GM13976 (cell line): Measurements from ENCODE around the gene BGN.

ENCODE experiments used
- DNase-seq: peaks from one replicate; pipeline ENCODE4 v3.0.0; 2012; ENCODE audit warnings: low spot score
- in situ Hi-C: fragments of 300-500 bp; cut with MboI; formaldehyde crosslinking; loops from one replicate; pipeline ENCODE4 v1.12.0; 2022; ENCODE audit warnings: low sequenced_read_pairs, mixed read lengths, inconsistent platforms; ENCODE audit not compliant: unreplicated experiment
- TF ChIP-seq, protein P1 (sequence below): IDR thresholded peaks from 2 replicates; pipeline ENCODE4 v1.5.1; 2012; ENCODE audit warnings: borderline replicate concordance, mild to moderate bottlenecking; ENCODE audit not compliant: insufficient read depth; ENCODE audit errors: extremely low read depth, missing control alignments, control extremely low read depth

Gene BGN

DNA sequence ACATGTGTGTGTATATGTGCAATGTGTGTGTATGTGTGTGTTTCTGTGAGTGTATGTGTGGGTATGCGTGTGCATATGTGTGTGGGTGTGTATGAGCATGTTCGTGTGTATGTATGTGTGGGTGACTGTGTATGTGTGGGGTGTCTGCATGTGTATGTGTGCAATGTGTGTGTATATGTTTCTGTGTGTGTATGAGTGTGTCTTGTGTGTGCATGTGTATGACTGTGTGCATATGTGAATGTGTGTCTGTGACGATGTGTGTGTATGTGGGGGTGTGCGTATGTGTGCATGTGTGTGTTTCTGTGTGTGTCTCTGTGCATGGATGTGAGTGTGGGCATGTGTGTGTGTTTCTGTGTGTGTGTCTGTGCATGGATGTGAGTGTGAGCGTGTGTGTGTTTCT is 18.5 kb downstream of the BGN start:
- TF ChIP-seq, protein P1, sequence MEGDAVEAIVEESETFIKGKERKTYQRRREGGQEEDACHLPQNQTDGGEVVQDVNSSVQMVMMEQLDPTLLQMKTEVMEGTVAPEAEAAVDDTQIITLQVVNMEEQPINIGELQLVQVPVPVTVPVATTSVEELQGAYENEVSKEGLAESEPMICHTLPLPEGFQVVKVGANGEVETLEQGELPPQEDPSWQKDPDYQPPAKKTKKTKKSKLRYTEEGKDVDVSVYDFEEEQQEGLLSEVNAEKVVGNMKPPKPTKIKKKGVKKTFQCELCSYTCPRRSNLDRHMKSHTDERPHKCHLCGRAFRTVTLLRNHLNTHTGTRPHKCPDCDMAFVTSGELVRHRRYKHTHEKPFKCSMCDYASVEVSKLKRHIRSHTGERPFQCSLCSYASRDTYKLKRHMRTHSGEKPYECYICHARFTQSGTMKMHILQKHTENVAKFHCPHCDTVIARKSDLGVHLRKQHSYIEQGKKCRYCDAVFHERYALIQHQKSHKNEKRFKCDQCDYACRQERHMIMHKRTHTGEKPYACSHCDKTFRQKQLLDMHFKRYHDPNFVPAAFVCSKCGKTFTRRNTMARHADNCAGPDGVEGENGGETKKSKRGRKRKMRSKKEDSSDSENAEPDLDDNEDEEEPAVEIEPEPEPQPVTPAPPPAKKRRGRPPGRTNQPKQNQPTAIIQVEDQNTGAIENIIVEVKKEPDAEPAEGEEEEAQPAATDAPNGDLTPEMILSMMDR: no peak
- in situ Hi-C loops: no loop called here
- DNase-seq: no peak

DNA sequence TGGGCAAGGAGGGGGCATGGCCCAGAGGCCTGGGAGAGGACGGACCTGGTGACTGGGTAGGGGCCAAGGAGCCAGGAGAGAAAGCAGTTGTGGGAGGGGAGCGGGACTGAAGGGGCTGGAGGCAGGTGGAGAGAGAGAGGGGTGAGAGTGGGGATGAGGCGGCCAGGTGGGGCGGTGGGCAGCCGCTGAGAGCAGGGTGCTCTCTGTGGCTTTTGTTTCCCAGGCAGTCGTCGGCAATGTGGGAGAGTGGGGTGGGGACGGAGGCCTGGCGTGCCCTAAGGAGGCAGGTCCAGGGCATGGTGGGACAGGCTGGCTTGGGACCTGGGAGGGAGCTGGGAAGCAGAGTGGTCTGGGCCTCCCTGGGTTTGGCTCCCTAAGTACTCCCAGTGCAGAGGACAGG is 19.5 kb downstream of the BGN start:
- TF ChIP-seq, protein P1: no peak
- in situ Hi-C loops: no loop called here
- DNase-seq: no peak

DNA sequence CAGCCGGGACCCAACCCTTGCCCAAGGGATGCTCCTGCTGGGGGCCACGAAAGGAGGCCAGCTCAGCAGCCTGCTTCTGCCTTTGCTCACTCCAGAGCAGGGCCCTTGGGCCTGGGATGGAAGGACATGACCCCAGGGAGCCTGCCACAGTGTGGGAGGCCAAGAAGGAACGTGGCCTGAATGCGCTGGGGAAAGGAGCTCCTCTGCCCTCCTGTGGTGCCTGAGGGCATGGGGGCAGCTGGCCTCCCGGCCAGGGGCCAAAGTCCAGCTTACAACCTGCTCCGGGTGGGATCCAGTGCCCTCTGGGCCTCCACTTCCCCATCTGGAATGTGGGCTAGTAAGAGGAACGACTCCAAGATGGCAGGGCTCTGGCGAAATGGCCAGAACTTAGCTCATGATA is 20.7 kb downstream of the BGN start:
- in situ Hi-C loops: no loop called here
- TF ChIP-seq, protein P1: no peak
- DNase-seq: no peak

DNA sequence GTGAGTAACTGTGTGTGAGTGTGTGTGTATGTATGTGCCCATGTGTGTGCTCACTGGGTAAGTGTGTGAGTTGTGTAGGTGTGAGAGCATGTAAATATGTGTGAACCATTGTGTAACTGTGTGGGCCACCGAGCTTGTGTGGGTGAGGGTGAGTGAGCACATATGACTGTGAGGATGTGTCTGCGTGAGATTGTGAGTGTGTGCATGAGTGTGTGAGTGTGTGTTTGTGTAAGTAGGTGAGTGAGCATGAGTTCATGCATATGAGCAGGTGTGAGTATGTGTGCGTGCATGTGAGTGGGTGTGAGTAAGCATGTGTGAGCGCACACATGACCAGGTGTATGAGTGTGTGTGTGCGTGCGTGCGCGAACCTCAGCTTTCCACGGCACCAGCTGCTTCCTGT is 21.3 kb downstream of the BGN start:
- in situ Hi-C loops: no loop called here
- DNase-seq: no peak
- TF ChIP-seq, protein P1: no peak

DNA sequence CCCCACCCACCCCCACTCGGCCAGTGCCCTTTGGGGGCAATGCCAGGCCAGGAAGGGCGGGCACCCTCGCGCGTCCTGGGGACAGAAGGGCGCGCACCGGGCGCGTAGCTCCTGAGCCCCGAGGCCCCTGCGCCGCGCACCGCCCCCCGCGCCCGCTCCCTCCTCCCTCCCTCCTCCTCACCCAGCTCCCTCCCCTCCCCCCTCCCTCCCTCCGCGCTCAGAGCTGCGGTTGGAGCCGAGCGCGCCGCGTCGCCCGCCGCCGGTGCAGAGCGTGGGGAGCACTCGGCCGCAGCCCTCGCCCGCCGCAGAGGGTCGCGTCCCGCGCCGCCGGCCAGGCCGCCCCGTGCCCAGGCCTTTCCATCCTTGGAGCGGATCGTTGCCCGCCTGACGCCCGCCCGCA is 22.6 kb downstream of the BGN start, which contains the start of gene ATP2B3:
Gene ATP2B3, plus strand, starts transcription at position 220 of the 400 bp plus-strand sequence. CDS start 18,606 bp downstream, outside the sequence.
- TF ChIP-seq, protein P1: no peak
- no peak for DNase-seq
- in situ Hi-C loops: no loop called here

DNA sequence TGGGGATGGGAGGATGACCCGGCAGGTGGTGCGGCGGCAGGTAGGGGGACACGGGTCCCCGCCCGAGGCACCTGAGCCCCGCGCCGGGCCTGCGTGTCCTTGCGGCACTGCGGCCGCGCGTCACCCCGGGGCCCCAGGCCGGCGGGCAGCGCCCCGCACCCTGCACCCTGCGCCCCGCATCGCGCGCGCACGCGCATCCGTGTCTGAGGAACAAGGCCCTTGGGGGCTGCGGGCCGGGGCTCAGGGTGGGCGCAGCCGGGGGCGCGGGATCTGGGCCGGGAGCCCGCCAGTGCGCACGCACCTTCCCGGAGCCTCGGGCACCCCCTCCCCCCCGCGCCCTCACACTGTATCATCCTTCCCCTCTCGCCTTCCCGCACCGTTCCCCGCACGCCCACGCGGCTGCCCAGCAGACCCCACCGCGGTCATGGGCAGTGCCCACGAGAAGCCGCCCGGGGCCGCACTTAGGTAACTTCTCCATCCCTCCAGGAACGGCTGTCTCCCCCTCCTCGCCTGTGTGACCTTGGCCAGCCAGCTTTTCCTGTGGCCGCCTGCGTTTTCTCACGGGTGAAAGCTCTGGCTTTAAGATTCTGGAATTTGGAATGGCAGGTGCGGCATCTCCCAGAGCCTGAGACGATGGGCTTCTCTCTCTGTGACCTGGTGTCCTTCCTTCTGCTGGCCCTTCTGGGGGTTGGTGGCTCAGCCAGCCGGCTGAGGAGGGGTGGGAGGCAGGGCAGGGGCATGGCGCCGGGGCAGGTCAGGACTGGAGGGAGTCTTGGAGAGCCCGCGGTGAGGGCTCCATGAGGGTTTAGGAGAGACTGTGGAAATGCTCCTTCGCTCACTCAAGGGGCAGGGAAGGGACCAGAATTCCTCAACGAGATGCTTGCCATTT is 23.4 kb downstream of the BGN start:
- no peak for DNase-seq
- TF ChIP-seq, protein P1: no peak
- in situ Hi-C loops: no loop called here
